Prostate gland (tissue), 2 donors: ENCODE results near the gene DGKI.

Source experiments
- POLR2A ChIP-seq: fragments of 450-650 bp; IDR thresholded peaks from one replicate; pipeline ENCODE4 v1.6.1; 2016; ENCODE audit warnings: antibody characterized with exemption, mild to moderate bottlenecking
- POLR2AphosphoS5 ChIP-seq: sonication (generic); formaldehyde crosslinking; IDR thresholded peaks from one replicate; pipeline ENCODE4 v1.6.1; 2017; ENCODE audit warnings: antibody characterized with exemption
- TF ChIP-seq, protein P1 (sequence below), 4 experiments: fragments of 200-600 bp in 2 of 4; fragments of 450-650 bp in 2 of 4; sonication (generic) in 2 of 4; IDR thresholded peaks; 1 replicate in 3 of 4; 2 replicates in 1 of 4; pipeline ENCODE4 v1.5.1; 2016 to 2019; ENCODE audit warnings: antibody characterized with exemption in 4 of 4, mild to moderate bottlenecking in 2 of 4, moderate library complexity in 2 of 4

DNA sequence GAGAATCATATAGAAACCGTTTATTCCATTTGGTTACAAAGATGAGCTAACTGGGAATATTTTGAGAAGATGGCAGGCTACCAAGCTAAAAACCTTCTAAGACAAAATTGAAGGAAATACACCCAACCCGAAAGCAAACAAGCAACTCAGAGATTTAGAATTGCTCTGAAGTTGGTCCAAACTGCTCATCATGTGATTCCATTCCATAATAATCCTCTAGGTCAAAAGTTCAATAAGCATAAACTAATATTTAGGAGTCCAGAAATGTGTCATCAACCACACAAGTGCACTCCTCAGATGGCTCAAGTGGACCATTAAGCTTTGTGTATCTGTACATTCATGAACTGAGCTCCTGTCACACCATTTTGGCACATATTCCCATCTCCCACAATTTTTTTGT lies 28.7 kb downstream of the DGKI start:
- TF ChIP-seq, protein P1, sequence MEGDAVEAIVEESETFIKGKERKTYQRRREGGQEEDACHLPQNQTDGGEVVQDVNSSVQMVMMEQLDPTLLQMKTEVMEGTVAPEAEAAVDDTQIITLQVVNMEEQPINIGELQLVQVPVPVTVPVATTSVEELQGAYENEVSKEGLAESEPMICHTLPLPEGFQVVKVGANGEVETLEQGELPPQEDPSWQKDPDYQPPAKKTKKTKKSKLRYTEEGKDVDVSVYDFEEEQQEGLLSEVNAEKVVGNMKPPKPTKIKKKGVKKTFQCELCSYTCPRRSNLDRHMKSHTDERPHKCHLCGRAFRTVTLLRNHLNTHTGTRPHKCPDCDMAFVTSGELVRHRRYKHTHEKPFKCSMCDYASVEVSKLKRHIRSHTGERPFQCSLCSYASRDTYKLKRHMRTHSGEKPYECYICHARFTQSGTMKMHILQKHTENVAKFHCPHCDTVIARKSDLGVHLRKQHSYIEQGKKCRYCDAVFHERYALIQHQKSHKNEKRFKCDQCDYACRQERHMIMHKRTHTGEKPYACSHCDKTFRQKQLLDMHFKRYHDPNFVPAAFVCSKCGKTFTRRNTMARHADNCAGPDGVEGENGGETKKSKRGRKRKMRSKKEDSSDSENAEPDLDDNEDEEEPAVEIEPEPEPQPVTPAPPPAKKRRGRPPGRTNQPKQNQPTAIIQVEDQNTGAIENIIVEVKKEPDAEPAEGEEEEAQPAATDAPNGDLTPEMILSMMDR (IDR thresholded peaks at IDR 0.05) = no peak
- TF ChIP-seq POLR2A = no peak
- no peak for TF ChIP-seq POLR2AphosphoS5
